ENCODE data around the gene RIOK1. TPM values are rescaled to one million over a fixed set of nuclear protein-coding genes. Genes with fewer than 3 reads are reported as not detected.
"Not testable (repeated sequence)": the region's sequence is repeated elsewhere in the genome, so short reads cannot be mapped to it uniquely, and the experiment has no call there.

Gene RIOK1
- total RNA-seq, 2 donors from 2014 or later, result 17.5 to 25.8 TPM

GRCh38 chr6:7451326-7451725 lies 61.7 kb downstream of the RIOK1 start:
- TF ChIP-seq POLR2A (IDR thresholded peaks at IDR 0.05) (no peak), CTCF (IDR thresholded peaks at IDR 0.05) (no peak), POLR2AphosphoS5 (IDR thresholded peaks at IDR 0.05) (no peak)
- 71% methylated on average over 4 of the region's 4 CpGs for WGBS
- intact Hi-C loops (cut with DNase I), result no loop called here
- no peak overlapping the region for H3K4me3 ChIP-seq
- no peak for DNase-seq (ENCODE audit: low spot score)
- H3K27me3 ChIP-seq (replicated peaks; ENCODE audit: insufficient read depth), result no peaks in the 10 kb centered on the region
- H3K9me3 ChIP-seq, result no peaks in the 10 kb centered on the region
- H3K4me1 ChIP-seq (replicated peaks), result no peaks in the 10 kb centered on the region
- H3K36me3 ChIP-seq, result no peaks in the 10 kb centered on the region
- no peak overlapping the region for H3K27ac ChIP-seq

DNA sequence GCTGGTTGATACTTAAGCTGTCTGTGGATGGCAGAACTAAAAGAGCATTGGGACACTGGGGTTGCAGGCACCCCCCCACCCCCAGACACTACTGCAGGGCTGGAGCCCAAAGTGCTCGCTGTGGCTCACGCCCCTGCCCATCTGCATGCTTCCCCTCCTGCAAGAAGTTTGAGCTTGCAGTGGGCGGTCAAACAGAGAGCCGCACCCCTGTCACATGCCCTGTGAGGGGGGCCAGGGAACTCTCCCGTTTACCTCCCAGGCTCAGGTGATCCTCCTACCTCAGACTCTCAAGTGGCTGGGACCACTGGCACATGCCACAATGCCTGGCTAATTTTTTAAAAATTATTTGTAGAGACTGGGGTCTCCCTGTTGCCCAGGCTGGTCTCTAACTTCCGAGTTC lies 63.3 kb downstream of the RIOK1 start:
- Histone ChIP-seq H3K27me3 (replicated peaks; ENCODE audit: insufficient read depth) (no peaks in the 10 kb centered on the region), H3K27ac (no peak overlapping the region), H3K9me3 (no peaks in the 10 kb centered on the region), H3K4me3 (no peak overlapping the region), H3K36me3 (no peaks in the 10 kb centered on the region), H3K4me1 (replicated peaks) (no peaks in the 10 kb centered on the region)
- DNase-seq (ENCODE audit: low spot score), result no peak
- TF ChIP-seq POLR2AphosphoS5 (IDR thresholded peaks at IDR 0.05), result no peak
- TF ChIP-seq POLR2A (IDR thresholded peaks at IDR 0.05), result no peak
- no peak for TF ChIP-seq CTCF (IDR thresholded peaks at IDR 0.05)
- WGBS, result 80% methylated on average over 6 of the region's 6 CpGs
- intact Hi-C loops (cut with DNase I), result no loop called here

GRCh38 chr6:7454696-7455358 lies 65.2 kb downstream of the RIOK1 start:
- DNase-seq (ENCODE audit: low spot score), result no peak
- TF ChIP-seq POLR2A (IDR thresholded peaks at IDR 0.05) (no peak), CTCF (IDR thresholded peaks at IDR 0.05) (no peak), POLR2AphosphoS5 (IDR thresholded peaks at IDR 0.05) (no peak)
- H3K4me1 ChIP-seq (replicated peaks), result no peaks in the 10 kb centered on the region
- no peak overlapping the region for H3K27ac ChIP-seq
- no peaks in the 10 kb centered on the region for H3K36me3 ChIP-seq
- intact Hi-C loops (cut with DNase I), result no loop called here
- H3K9me3 ChIP-seq, result no peaks in the 10 kb centered on the region
- 69% methylated on average over 5 of the region's 5 CpGs for WGBS
- H3K4me3 ChIP-seq, result no peak overlapping the region
- no peaks in the 10 kb centered on the region for H3K27me3 ChIP-seq (replicated peaks; ENCODE audit: insufficient read depth)

- H3K27ac ChIP-seq; H3K4me1 ChIP-seq (replicated peaks); H3K9me3 ChIP-seq; H3K27me3 ChIP-seq (replicated peaks; ENCODE audit: insufficient read depth); H3K4me3 ChIP-seq; DNase-seq (ENCODE audit: low spot score); intact Hi-C loops (cut with DNase I); H3K36me3 ChIP-seq: not testable (repeated sequence)
- WGBS, result 95% methylated on average over 20 of the region's 31 CpGs
Observed at GRCh38 chr6:7456302-7456701, 66.7 kb downstream of the RIOK1 start.

DNA sequence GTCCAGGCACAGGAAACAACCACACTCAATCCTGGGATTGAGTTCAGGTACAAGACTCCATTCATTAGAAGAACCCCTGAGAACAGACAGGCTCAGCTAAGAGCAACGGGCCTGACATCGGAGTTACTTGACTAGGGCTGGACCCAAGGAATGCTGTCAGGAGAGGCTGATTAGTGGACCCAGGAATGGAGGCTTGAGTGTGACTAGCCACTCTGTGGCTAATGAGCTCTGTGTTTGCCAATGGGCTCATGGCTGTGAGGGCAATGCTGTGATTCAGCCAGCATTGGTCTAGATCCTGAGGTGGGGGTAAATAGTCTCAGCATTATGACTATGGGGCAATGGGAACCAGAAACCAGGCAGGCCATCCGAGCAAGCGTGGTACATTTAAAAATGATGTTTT lies 71.8 kb downstream of the RIOK1 start:
- H3K4me3 ChIP-seq, result no peak overlapping the region
- no peaks in the 10 kb centered on the region for H3K27me3 ChIP-seq (replicated peaks; ENCODE audit: insufficient read depth)
- H3K4me1 ChIP-seq (replicated peaks), result no peaks in the 10 kb centered on the region
- no peak overlapping the region for H3K27ac ChIP-seq
- no peak for DNase-seq (ENCODE audit: low spot score)
- no peak for TF ChIP-seq POLR2A (IDR thresholded peaks at IDR 0.05)
- TF ChIP-seq POLR2AphosphoS5 (IDR thresholded peaks at IDR 0.05), result no peak
- no peak for TF ChIP-seq CTCF (IDR thresholded peaks at IDR 0.05)
- WGBS, result 87% methylated on average over 4 of the region's 4 CpGs
- H3K9me3 ChIP-seq, result no peaks in the 10 kb centered on the region
- intact Hi-C loops (cut with DNase I), result no loop called here
- H3K36me3 ChIP-seq, result no peaks in the 10 kb centered on the region
